ENCODE data around the gene LRRC75B. TPM values are rescaled to one million over a fixed set of nuclear protein-coding genes. Genes with fewer than 3 reads are reported as not detected.
"Not testable (repeated sequence)": the region's sequence is repeated elsewhere in the genome, so short reads cannot be mapped to it uniquely, and the experiment has no call there.

LRRC75B gene
- total RNA-seq, 1 donor from 2014 or later, result 4.7 TPM

- Mint-ChIP-seq H3K4me3 (ENCODE audit: low read depth) (peak overlapping the region; percentile 7), H3K4me1 (ENCODE audit: low read depth) (peaks cover 34% of the 10 kb centered on the region)
- intact Hi-C loops (cut with micrococcal nuclease), result loop anchor here (10.0 kb wide), 1 partner anchor 638 kb away; no protein-coding TSS in a partner anchor
Measured at GRCh38 chr22:24552503-24553286, 40.2 kb downstream of the LRRC75B start.

DNA sequence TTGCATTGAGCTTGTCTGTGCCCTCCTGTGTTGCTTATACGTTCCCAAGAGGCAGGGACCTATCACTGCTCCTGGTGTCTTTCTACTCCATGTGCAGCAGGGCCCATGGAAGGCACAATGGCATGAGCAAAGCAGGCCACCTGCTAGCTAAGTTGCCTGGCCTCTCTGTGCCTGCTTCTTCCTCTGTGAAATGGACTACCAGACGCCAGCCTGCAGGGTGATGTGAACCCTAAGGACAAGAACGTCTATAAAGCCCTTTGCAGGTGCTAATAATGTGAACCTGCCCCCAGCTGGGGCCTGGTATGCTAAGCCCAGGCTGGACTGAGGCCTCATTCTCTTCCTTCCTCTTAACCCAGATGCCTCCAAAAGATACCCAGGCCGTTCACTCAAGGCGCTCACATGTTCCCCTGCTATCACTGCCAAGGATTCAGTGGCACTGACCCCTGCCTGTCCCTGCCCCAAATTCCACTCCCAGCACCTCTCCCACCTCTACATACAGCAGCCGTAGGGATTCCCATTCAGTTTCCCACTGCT, 41.9 kb downstream of the LRRC75B start:
- H3K9me3 Mint-ChIP-seq, result no peaks in the 10 kb centered on the region
- no peak overlapping the region for H3K4me3 Mint-ChIP-seq (ENCODE audit: low read depth)
- no peaks in the 10 kb centered on the region for H3K27me3 Mint-ChIP-seq (ENCODE audit: low read depth)
- no peak overlapping the region for H3K27ac Mint-ChIP-seq
- intact Hi-C loops (cut with micrococcal nuclease), result loop anchor here (10.0 kb wide), 1 partner anchor 636 kb away; no protein-coding TSS in a partner anchor
- DNase-seq (ENCODE audit: low spot score), result no peak
- peaks cover 40% of the 10 kb centered on the region for H3K36me3 Mint-ChIP-seq (ENCODE audit: low read depth)
- H3K4me1 Mint-ChIP-seq (ENCODE audit: low read depth), result peaks cover 21% of the 10 kb centered on the region

More at GRCh38 chr22:24552503-24553286, 40.2 kb downstream of the LRRC75B start:
- not testable (repeated sequence) for H3K27ac Mint-ChIP-seq; DNase-seq (ENCODE audit: low spot score); H3K27me3 Mint-ChIP-seq (ENCODE audit: low read depth); H3K9me3 Mint-ChIP-seq
- peaks cover 37% of the 10 kb centered on the region for H3K36me3 Mint-ChIP-seq (ENCODE audit: low read depth)

DNA sequence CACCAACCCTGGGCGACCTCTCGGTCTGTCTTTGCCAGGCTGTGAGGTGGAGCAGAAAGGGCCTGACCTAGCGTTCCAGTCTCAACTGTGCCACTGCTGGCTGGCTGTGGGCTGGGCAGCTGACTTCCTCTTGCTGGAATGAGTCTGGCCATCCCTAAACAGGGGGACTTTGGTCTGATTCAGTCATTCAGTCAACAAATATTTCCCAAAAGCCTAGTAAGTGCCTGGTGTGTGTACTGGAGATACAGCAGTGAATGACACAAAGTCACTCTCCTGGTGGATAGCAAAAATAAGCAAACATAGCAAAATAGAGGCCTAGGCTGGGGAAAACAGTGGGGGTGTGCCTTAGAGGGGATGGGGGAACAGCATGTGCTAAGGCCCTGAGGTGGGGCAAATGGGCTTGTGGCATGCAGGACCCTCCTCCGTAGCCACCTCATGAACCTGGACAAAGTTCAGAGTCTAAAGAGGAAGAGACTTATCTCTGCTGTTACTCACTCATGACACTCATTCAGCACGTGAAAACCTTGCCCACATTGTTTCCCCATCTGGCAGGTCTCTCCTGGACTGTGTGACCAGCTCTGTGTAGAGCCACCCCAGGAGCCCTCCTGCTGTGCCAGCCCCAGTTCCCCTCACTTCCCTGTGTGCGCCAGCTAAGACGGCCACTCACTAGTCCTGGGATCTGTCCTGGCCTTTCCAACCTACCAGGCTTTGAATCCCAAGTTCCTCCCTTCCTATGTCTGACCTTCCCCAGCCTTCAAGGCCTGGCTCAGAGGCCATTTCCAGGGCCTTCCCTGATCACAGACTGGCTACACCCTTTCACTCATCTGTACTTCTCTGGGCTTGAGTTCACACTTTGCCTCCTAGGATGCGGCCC, 42.6 kb downstream of the LRRC75B start:
- Mint-ChIP-seq H3K4me3 (ENCODE audit: low read depth) (no peak overlapping the region), H3K27ac (no peak overlapping the region), H3K27me3 (ENCODE audit: low read depth) (no peaks in the 10 kb centered on the region), H3K4me1 (ENCODE audit: low read depth) (peaks cover 21% of the 10 kb centered on the region), H3K36me3 (ENCODE audit: low read depth) (peaks cover 39% of the 10 kb centered on the region), H3K9me3 (no peaks in the 10 kb centered on the region)
- DNase-seq (ENCODE audit: low spot score), result no peak
- intact Hi-C loops (cut with micrococcal nuclease), result loop anchor here (10.0 kb wide), 1 partner anchor 635 kb away; no protein-coding TSS in a partner anchor

DNA sequence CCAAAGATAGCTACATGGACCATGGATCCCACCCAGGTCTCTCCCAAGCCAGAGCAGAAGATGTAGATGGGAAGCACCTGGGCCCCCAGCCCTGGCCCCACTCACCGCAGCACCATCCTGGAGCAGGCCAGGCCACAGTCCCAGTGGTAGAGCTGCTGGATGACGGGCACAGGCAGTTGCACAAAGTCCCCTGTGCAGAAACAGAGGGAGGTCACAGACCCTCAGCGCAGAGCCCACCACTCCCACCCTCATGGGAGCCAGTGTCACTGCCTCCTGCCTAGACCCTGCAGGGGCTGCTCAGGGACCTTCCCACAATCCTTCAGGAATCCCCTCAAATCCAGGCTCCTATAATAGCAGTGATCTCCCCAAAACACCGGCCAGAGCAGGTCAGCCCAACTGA, 44.1 kb downstream of the LRRC75B start:
- no peak overlapping the region for H3K27ac Mint-ChIP-seq
- no peak overlapping the region for H3K4me3 Mint-ChIP-seq (ENCODE audit: low read depth)
- no peak for DNase-seq (ENCODE audit: low spot score)
- peaks cover 48% of the 10 kb centered on the region for H3K36me3 Mint-ChIP-seq (ENCODE audit: low read depth)
- peaks cover 20% of the 10 kb centered on the region for H3K4me1 Mint-ChIP-seq (ENCODE audit: low read depth)
- intact Hi-C loops (cut with micrococcal nuclease), result no loop called here
- H3K27me3 Mint-ChIP-seq (ENCODE audit: low read depth), result no peaks in the 10 kb centered on the region
- no peaks in the 10 kb centered on the region for H3K9me3 Mint-ChIP-seq

- intact Hi-C loops (cut with micrococcal nuclease), result no loop called here
- Mint-ChIP-seq H3K4me3 (ENCODE audit: low read depth) (no peak overlapping the region), H3K4me1 (ENCODE audit: low read depth) (no peaks in the 10 kb centered on the region), H3K27ac (no peak overlapping the region), H3K9me3 (no peaks in the 10 kb centered on the region), H3K27me3 (ENCODE audit: low read depth) (no peaks in the 10 kb centered on the region), H3K36me3 (ENCODE audit: low read depth) (peaks cover 77% of the 10 kb centered on the region)
- no peak for DNase-seq (ENCODE audit: low spot score)
Measured at GRCh38 chr22:24543679-24544243, 49.1 kb downstream of the LRRC75B start.

- H3K4me3 Mint-ChIP-seq (ENCODE audit: low read depth), result no peak overlapping the region
Measured at GRCh38 chr22:24543185-24543601, 49.7 kb downstream of the LRRC75B start.

GRCh38 chr22:24542641-24543040, 50.2 kb downstream of the LRRC75B start:
- no peak overlapping the region for H3K4me3 Mint-ChIP-seq (ENCODE audit: low read depth)
- no peak for DNase-seq (ENCODE audit: low spot score)
- intact Hi-C loops (cut with micrococcal nuclease), result no loop called here
- peaks cover 69% of the 10 kb centered on the region for H3K36me3 Mint-ChIP-seq (ENCODE audit: low read depth)
- H3K27me3 Mint-ChIP-seq (ENCODE audit: low read depth), result no peaks in the 10 kb centered on the region
- H3K27ac Mint-ChIP-seq, result no peak overlapping the region
- no peaks in the 10 kb centered on the region for H3K4me1 Mint-ChIP-seq (ENCODE audit: low read depth)
- no peaks in the 10 kb centered on the region for H3K9me3 Mint-ChIP-seq

More at GRCh38 chr22:24543185-24543601, 49.7 kb downstream of the LRRC75B start:
- peaks cover 72% of the 10 kb centered on the region for H3K36me3 Mint-ChIP-seq (ENCODE audit: low read depth)
- intact Hi-C loops (cut with micrococcal nuclease), result no loop called here
- H3K9me3 Mint-ChIP-seq, result no peaks in the 10 kb centered on the region
- no peaks in the 10 kb centered on the region for H3K4me1 Mint-ChIP-seq (ENCODE audit: low read depth)
- no peak for DNase-seq (ENCODE audit: low spot score)
- no peak overlapping the region for H3K27ac Mint-ChIP-seq
- no peaks in the 10 kb centered on the region for H3K27me3 Mint-ChIP-seq (ENCODE audit: low read depth)

GRCh38 chr22:24541681-24542515, 51.0 kb downstream of the LRRC75B start:
- H3K4me3 Mint-ChIP-seq (ENCODE audit: low read depth), result no peak overlapping the region
- no peak for DNase-seq (ENCODE audit: low spot score)
- intact Hi-C loops (cut with micrococcal nuclease), result no loop called here
- no peak overlapping the region for H3K27ac Mint-ChIP-seq
- H3K9me3 Mint-ChIP-seq, result no peaks in the 10 kb centered on the region
- peaks cover 62% of the 10 kb centered on the region for H3K36me3 Mint-ChIP-seq (ENCODE audit: low read depth)
- H3K4me1 Mint-ChIP-seq (ENCODE audit: low read depth), result no peaks in the 10 kb centered on the region
- H3K27me3 Mint-ChIP-seq (ENCODE audit: low read depth), result no peaks in the 10 kb centered on the region

- peaks cover 52% of the 10 kb centered on the region for H3K36me3 Mint-ChIP-seq (ENCODE audit: low read depth)
- no peak overlapping the region for H3K27ac Mint-ChIP-seq
Measured at GRCh38 chr22:24540470-24540869, 52.4 kb downstream of the LRRC75B start.

DNA sequence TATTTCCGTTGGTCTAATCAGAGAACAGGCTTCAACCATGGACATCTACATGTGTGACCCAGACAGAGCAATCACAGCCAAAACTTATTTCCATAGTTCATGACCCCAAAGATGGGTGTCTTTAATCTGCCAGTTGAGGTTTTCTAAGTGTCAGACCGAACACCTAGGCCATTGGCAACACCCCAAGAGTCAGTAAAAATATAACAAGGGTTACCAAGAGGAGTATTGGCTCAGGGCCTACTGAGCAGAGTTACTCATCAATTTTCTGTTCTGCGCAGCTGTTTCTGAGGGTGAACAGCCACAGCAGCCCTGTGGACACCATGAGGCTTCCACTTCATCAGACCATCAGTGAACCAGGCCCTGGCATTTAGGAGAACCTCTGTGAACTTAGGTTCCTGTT, 56.8 kb downstream of the LRRC75B start:
- H3K4me3 Mint-ChIP-seq (ENCODE audit: low read depth), result no peak overlapping the region
- H3K4me1 Mint-ChIP-seq (ENCODE audit: low read depth), result no peaks in the 10 kb centered on the region
- no peak overlapping the region for H3K27ac Mint-ChIP-seq
- peaks cover 16% of the 10 kb centered on the region for H3K36me3 Mint-ChIP-seq (ENCODE audit: low read depth)
- H3K27me3 Mint-ChIP-seq (ENCODE audit: low read depth), result peaks cover 3% of the 10 kb centered on the region
- intact Hi-C loops (cut with micrococcal nuclease), result no loop called here
- DNase-seq (ENCODE audit: low spot score), result no peak
- no peaks in the 10 kb centered on the region for H3K9me3 Mint-ChIP-seq

More at GRCh38 chr22:24540470-24540869, 52.4 kb downstream of the LRRC75B start:
- Mint-ChIP-seq H3K9me3 (no peaks in the 10 kb centered on the region), H3K4me3 (ENCODE audit: low read depth) (no peak overlapping the region), H3K27me3 (ENCODE audit: low read depth) (no peaks in the 10 kb centered on the region), H3K4me1 (ENCODE audit: low read depth) (no peaks in the 10 kb centered on the region)
- intact Hi-C loops (cut with micrococcal nuclease), result no loop called here
- DNase-seq (ENCODE audit: low spot score), result no peak

All from activated T-helper 2 cell treated with anti-CD3 and anti-CD28 coated beads, Interferon-gamma antibody, Interleukin-2, Interleukin-4, amounts not matched to agents 10 μg/mL and 5 μg/mL and 100 μg/mL, durations not matched to agents 14 hours and 24 hours and 36 hours (primary cell).